Lung (tissue), 12 donors: ENCODE data around the gene SDK1. TPM values are rescaled to one million over a fixed set of nuclear protein-coding genes. Genes with fewer than 3 reads are reported as not detected.
A peak's percentile ranks its signal among the peaks of the same experiment; 100 is the strongest.

Source experiments
- ATAC-seq: fragments of 200-7000 bp; cut with Tn5 transposase; one replicate; pipeline ENCODE4 v1.9.1; 2020; ENCODE audit warnings: moderate number of reproducible peaks; ENCODE audit not compliant: insufficient read depth, low FRiP score
- DNase-seq, 3 donors: peaks; one replicate each; pipeline ENCODE4 v3.0.0-alpha.2; 2013 to 2017
- H3K27ac ChIP-seq, 2 donors: one replicate each; pipeline ENCODE4 v1.5.1; 2013; ENCODE audit warnings: mild to moderate bottlenecking in 2 of 2, moderate library complexity in 2 of 2, control low read depth in 1 of 2, inconsistent platforms in 1 of 2, low read depth in 1 of 2, low read length in 1 of 2
- H3K27me3 ChIP-seq, 3 donors: one replicate each; pipeline ENCODE4 v1.5.1; 2013; ENCODE audit warnings: low read length in 2 of 3; ENCODE audit not compliant: control insufficient read depth in 3 of 3, insufficient read depth in 3 of 3
- H3K36me3 ChIP-seq, 4 donors: one replicate each; pipeline ENCODE4 v1.5.1; 2013; ENCODE audit warnings: low read length in 4 of 4, mild to moderate bottlenecking in 1 of 4, moderate library complexity in 1 of 4; ENCODE audit not compliant: control insufficient read depth in 4 of 4, insufficient read depth in 4 of 4
- H3K4me1 ChIP-seq, 5 donors: one replicate each; pipeline ENCODE4 v1.5.1; 2013; ENCODE audit warnings: low read length in 5 of 5, mild to moderate bottlenecking in 2 of 5, moderate library complexity in 1 of 5; ENCODE audit not compliant: control insufficient read depth in 5 of 5, insufficient read depth in 5 of 5
- H3K4me3 ChIP-seq: one replicate; pipeline ENCODE4 v1.5.1; 2013; ENCODE audit warnings: mild to moderate bottlenecking, control low read depth, moderate library complexity
- H3K9ac ChIP-seq, 2 donors: one replicate each; pipeline ENCODE4 v1.5.1; 2013; ENCODE audit warnings: low read length in 2 of 2, control low read depth in 1 of 2; ENCODE audit not compliant: insufficient read depth in 1 of 2
- H3K9me3 ChIP-seq, 4 donors: one replicate each; pipeline ENCODE4 v1.5.1; 2013; ENCODE audit warnings: low read length in 3 of 4, mild to moderate bottlenecking in 1 of 4, moderate library complexity in 1 of 4; ENCODE audit not compliant: control insufficient read depth in 4 of 4, insufficient read depth in 3 of 4
- WGBS, 2 donors: extraction: QIAGEN DNeasy Blood & Tissue Kit; methylation state at CpG; one replicate each; pipeline ENCODE4 v1.1.7; 2013; 5-methylcytosine and 5-hydroxymethylcytosine counted together
- polyA plus RNA-seq, 2 donors: library from polyadenylated mRNA; stranded (reverse); fragments of 200-250 nt; gene quantifications; one replicate each; pipeline ENCODE4 v1.2.1, GENCODE V29; 2013
- total RNA-seq, 2 donors: library from RNA; depleted of rRNA in 1 of 2; stranded (reverse); fragments of >200 nt in 1 of 2; gene quantifications; one replicate each; pipeline ENCODE4 v1.2.1, GENCODE V29; 2014 to 2021
- TF ChIP-seq, protein P1 (sequence below): IDR thresholded peaks from 2 replicates; pipeline ENCODE4 v1.5.1; 2012; ENCODE audit warnings: mild to moderate bottlenecking; ENCODE audit errors: control extremely low read depth, extremely low read depth
- donor health status: control.
- donor health status: control.
- donor health status: Bipolar disorder and iron deficiency.
- donor health status: healthy.
- donor health status: DM: yes; HTN: yes; CAD: no.

Gene SDK1
- total and polyA plus RNA-seq, 4 donors, result 3.7 to 30.1 (median 12.7) TPM

DNA sequence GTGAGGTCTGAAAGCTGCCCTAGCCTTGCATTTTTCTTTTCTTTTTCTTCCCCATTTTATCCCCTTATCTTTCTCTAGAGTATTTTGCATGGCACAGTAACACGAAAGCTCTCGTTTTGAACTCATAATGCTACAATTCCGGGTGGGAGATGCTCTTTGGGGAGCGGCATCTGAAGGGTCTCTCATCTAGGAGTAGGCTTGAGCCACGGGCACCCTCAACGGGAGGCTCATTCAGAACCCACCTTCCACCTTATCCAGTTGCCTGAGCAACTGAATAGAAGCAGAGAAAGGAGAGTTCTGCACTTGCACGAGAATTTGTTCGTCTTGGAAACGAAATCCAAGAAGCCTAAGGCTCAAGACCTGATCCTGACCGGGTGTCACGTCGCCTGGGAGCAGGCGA, 777.5 kb downstream of the SDK1 start:
- Histone ChIP-seq H3K9ac (no peak overlapping the region), H3K4me3 (no peak overlapping the region), H3K4me1 (peaks cover 0 to 7% (median 0%) of the 10 kb centered on the region in 5 donors), H3K27me3 (no peaks in the 10 kb centered on the region), H3K36me3 (no peaks in the 10 kb centered on the region), H3K9me3 (no peaks in the 10 kb centered on the region), H3K27ac (no peak overlapping the region)
- TF ChIP-seq, protein P1, sequence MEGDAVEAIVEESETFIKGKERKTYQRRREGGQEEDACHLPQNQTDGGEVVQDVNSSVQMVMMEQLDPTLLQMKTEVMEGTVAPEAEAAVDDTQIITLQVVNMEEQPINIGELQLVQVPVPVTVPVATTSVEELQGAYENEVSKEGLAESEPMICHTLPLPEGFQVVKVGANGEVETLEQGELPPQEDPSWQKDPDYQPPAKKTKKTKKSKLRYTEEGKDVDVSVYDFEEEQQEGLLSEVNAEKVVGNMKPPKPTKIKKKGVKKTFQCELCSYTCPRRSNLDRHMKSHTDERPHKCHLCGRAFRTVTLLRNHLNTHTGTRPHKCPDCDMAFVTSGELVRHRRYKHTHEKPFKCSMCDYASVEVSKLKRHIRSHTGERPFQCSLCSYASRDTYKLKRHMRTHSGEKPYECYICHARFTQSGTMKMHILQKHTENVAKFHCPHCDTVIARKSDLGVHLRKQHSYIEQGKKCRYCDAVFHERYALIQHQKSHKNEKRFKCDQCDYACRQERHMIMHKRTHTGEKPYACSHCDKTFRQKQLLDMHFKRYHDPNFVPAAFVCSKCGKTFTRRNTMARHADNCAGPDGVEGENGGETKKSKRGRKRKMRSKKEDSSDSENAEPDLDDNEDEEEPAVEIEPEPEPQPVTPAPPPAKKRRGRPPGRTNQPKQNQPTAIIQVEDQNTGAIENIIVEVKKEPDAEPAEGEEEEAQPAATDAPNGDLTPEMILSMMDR, result no peak
- ATAC-seq, result no peak
- WGBS, 2 donors, result 79 to 88% methylated on average over 13 of the region's 13 CpGs
- no peak for DNase-seq

DNA sequence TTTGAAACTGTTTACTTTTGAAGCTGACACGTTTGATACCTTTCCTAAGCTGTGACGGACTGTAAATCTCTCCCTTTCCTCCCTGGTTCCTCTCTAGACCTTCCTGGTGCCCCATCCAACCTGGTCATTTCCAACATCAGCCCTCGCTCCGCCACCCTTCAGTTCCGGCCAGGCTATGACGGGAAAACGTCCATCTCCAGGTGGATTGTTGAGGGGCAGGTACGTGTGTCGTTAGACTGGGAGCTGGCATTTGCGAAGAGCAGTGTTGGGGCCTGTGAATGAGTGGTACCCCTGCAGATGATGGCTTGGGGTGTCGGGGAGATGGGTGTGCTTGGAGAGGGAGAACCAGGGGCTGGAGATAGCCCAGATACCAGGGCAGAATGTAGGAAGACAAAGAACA, 778.3 kb downstream of the SDK1 start:
- Histone ChIP-seq H3K27ac (no peak overlapping the region), H3K9ac (no peak overlapping the region), H3K9me3 (peaks cover 0 to 2% (median 0%) of the 10 kb centered on the region in 4 donors), H3K4me1 (peaks cover 0 to 7% (median 0%) of the 10 kb centered on the region in 5 donors), H3K4me3 (no peak overlapping the region), H3K27me3 (no peaks in the 10 kb centered on the region), H3K36me3 (no peaks in the 10 kb centered on the region)
- WGBS, 2 donors, result 91 to 92% methylated on average over 11 of the region's 11 CpGs
- TF ChIP-seq, protein P1, result no peak
- DNase-seq, result no peak
- ATAC-seq, result no peak

DNA sequence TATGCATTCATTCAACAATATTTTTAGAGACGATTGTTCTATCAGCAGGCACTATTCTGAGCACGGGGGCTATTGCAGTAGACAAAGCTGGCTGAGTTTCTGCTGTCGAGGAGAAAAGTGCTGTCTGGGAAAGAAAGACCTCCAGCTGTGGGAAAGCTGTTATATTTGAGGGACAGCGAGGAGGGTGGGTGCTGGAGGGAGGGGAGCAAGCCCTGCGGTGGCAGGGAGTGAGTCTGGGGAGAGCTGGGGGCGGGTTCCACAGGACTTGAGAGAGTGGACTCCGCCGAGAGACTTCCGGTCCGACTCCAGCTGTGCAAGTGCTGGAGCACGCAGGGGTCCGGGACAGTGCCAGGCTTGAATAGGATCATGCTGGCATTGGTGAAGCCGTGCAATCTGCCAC, 778.9 kb downstream of the SDK1 start:
- H3K4me3 ChIP-seq, result no peak overlapping the region
- no peaks in the 10 kb centered on the region for H3K36me3 ChIP-seq
- TF ChIP-seq, protein P1, result no peak
- H3K9me3 ChIP-seq, result peaks cover 0 to 2% (median 0%) of the 10 kb centered on the region in 4 donors
- H3K27me3 ChIP-seq, result no peaks in the 10 kb centered on the region
- H3K4me1 ChIP-seq, result peaks cover 0 to 7% (median 0%) of the 10 kb centered on the region in 5 donors
- peak; percentile 60 to 83 (median 79) for DNase-seq
- no peak for ATAC-seq
- H3K27ac ChIP-seq, result no peak overlapping the region
- no peak overlapping the region for H3K9ac ChIP-seq
- WGBS, 2 donors, result 75 to 79% methylated on average over 13 of the region's 13 CpGs

DNA sequence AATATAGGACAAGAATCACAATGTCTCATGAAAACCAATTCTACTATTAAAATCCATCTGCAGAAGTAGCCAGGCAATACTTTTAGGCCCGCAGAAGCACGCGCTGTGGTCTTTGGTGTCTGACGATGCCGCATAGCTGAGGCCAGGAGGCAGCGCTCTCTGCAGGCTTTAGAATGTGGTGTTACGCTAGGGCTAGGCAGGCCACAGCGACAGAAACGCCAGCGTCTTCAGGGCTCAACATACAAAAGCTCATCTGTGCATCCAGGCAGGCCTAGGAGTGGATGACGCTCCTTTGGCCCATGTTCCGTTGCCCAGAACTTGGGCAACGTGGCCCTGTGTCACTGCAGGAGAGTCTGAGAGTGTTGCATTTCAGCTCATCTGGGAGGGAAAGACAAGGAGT, 779.9 kb downstream of the SDK1 start:
- no peak for DNase-seq
- H3K4me3 ChIP-seq, result no peak overlapping the region
- no peaks in the 10 kb centered on the region for H3K27me3 ChIP-seq
- H3K27ac ChIP-seq, result no peak overlapping the region
- no peak for ATAC-seq
- WGBS, 2 donors, result 92 to 93% methylated on average over 13 of the region's 13 CpGs
- no peaks in the 10 kb centered on the region for H3K36me3 ChIP-seq
- no peak overlapping the region for H3K9ac ChIP-seq
- H3K4me1 ChIP-seq, result peaks cover 0 to 7% (median 0%) of the 10 kb centered on the region in 5 donors
- peaks cover 0 to 2% (median 0%) of the 10 kb centered on the region in 4 donors for H3K9me3 ChIP-seq
- TF ChIP-seq, protein P1, result no peak
